NB4 (cell line): ENCODE results near the gene MICAL3.
"Not testable (repeated sequence)": the region's sequence is repeated elsewhere in the genome, so short reads cannot be mapped to it uniquely, and the experiment has no call there.

ENCODE experiments used
- DNase-seq: peaks from one replicate; pipeline ENCODE4 v3.0.0; 2010; ENCODE audit warnings: low read depth
- H3K4me3 ChIP-seq: one replicate; pipeline ENCODE4 v1.5.1; 2011; ENCODE audit warnings: mild to moderate bottlenecking, low read depth, low read length, moderate library complexity
- MAX ChIP-seq: IDR thresholded peaks from 2 replicates; pipeline ENCODE4 v1.6.1; 2011; ENCODE audit warnings: low read depth, low read length
- MYC ChIP-seq: IDR thresholded peaks from 2 replicates; pipeline ENCODE4 v1.6.1; 2011; ENCODE audit warnings: low read depth, low read length
- POLR2A ChIP-seq: IDR thresholded peaks from 2 replicates; pipeline ENCODE4 v1.6.1; 2011; ENCODE audit warnings: mild to moderate bottlenecking; ENCODE audit not compliant: insufficient read length; ENCODE audit errors: extremely low read depth
- TF ChIP-seq, protein P1 (sequence below): IDR thresholded peaks from one replicate; pipeline ENCODE4 v1.5.1; 2012; ENCODE audit warnings: low read depth, low read length

MICAL3 gene

GRCh38 chr22:18012531-18012930 is 11.8 kb downstream of the MICAL3 start:
- DNase-seq, result no peak
- no peak overlapping the region for H3K4me3 ChIP-seq
- TF ChIP-seq, protein P1, sequence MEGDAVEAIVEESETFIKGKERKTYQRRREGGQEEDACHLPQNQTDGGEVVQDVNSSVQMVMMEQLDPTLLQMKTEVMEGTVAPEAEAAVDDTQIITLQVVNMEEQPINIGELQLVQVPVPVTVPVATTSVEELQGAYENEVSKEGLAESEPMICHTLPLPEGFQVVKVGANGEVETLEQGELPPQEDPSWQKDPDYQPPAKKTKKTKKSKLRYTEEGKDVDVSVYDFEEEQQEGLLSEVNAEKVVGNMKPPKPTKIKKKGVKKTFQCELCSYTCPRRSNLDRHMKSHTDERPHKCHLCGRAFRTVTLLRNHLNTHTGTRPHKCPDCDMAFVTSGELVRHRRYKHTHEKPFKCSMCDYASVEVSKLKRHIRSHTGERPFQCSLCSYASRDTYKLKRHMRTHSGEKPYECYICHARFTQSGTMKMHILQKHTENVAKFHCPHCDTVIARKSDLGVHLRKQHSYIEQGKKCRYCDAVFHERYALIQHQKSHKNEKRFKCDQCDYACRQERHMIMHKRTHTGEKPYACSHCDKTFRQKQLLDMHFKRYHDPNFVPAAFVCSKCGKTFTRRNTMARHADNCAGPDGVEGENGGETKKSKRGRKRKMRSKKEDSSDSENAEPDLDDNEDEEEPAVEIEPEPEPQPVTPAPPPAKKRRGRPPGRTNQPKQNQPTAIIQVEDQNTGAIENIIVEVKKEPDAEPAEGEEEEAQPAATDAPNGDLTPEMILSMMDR, result no peak
- no peak for TF ChIP-seq POLR2A
- no peak for TF ChIP-seq MYC
- no peak for TF ChIP-seq MAX

DNA sequence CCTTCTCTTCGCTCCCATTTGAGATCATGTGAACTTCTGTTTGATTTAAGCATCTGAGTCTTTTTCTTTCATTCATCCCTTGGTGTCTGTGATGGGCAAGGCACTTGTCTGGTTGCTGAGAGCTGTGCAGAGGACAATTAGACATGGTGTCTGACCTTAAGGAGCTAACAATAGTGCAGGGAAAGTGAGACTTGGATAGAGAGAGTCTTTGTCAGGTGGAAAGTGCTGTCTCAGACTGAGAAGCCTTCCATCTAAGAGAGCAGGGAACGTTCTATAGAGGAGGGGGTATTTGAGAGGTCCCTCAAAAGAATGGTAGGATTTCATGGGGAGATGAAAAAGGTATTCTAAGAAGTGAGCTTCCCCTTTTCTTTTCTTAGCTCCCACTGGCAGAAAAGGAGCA is 14.1 kb downstream of the MICAL3 start:
- DNase-seq, result no peak
- H3K4me3 ChIP-seq, result no peak overlapping the region
- TF ChIP-seq MAX, result no peak
- TF ChIP-seq MYC, result no peak
- TF ChIP-seq, protein P1, result no peak
- TF ChIP-seq POLR2A, result no peak

DNA sequence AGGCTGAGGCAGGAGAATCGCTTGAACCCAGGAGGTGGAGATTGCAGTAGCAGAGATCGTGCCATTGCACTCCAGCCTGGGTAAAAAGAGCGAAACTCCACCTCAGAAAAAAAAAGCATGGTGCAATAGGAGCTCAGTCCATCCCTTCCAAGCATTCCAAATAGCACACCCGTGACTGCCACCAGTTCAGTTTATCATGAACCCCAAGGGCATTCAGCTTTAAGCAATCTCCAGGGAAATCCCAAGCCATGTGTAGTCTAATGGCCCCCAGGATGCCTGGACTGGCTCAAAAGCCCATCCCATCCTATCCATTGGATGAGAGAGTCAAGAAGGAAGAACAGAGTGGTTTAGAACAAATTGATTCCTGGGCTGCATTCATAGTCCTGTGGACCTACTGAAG is 16.2 kb downstream of the MICAL3 start:
- H3K4me3 ChIP-seq, result no peak overlapping the region
- TF ChIP-seq MAX (no peak), POLR2A (no peak), MYC (no peak)
- TF ChIP-seq, protein P1, result no peak
- DNase-seq, result no peak

- TF ChIP-seq MYC (no peak), MAX (no peak), POLR2A (no peak)
- TF ChIP-seq, protein P1, result no peak
- no peak for DNase-seq
- H3K4me3 ChIP-seq, result no peak overlapping the region
Measured at GRCh38 chr22:18005201-18005926, 19.0 kb downstream of the MICAL3 start.

- DNase-seq, result not testable (repeated sequence)
- H3K4me3 ChIP-seq, result peak overlapping the region; percentile 68
Measured at GRCh38 chr22:18001894-18002315, 22.5 kb downstream of the MICAL3 start.

GRCh38 chr22:18001040-18001893 is 23.1 kb downstream of the MICAL3 start:
- peak; percentile 97 for DNase-seq
- H3K4me3 ChIP-seq, result peak overlapping the region; percentile 68
- TF ChIP-seq POLR2A (peak; percentile 62), MAX (no peak)
